A673 (cell line): ENCODE data around the gene SLC37A3.

ENCODE experiments used
- EZH2 ChIP-seq: fragments of 200-600 bp; sonication (generic); IDR thresholded peaks from 2 replicates; pipeline ENCODE4 v1.6.1; 2017; ENCODE audit warnings: borderline replicate concordance, low read depth, mild to moderate bottlenecking, mixed read lengths, antibody characterized with exemption, low read length; ENCODE audit not compliant: poor library complexity, severe bottlenecking
- TF ChIP-seq, protein P1 (sequence below): fragments of 300-800, 200-600 bp; sonication (generic); conservative IDR thresholded peaks from 2 replicates; pipeline ENCODE4 v1.5.1; 2017; ENCODE audit warnings: low read depth, mild to moderate bottlenecking, antibody characterized with exemption, low read length, moderate library complexity, mixed read lengths

DNA sequence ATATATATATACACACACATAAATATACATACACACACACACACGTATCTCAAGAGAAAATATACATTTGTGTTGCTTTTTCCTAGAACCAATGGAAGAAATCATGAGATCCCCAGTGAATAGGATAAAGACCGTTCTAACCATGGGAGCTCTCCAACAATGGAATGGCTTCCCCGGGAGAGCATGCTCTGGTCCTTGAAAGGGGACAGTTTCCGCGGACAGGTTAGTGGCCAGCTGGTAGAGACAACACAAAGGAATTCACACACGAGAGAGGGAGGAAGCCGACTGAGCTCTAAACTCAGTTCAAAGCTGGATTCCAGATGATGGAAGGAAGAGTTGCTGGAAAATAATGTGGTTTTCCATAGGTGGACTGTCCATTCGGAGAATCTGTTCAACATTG, 72.7 kb downstream of the SLC37A3 start:
- TF ChIP-seq, protein P1, sequence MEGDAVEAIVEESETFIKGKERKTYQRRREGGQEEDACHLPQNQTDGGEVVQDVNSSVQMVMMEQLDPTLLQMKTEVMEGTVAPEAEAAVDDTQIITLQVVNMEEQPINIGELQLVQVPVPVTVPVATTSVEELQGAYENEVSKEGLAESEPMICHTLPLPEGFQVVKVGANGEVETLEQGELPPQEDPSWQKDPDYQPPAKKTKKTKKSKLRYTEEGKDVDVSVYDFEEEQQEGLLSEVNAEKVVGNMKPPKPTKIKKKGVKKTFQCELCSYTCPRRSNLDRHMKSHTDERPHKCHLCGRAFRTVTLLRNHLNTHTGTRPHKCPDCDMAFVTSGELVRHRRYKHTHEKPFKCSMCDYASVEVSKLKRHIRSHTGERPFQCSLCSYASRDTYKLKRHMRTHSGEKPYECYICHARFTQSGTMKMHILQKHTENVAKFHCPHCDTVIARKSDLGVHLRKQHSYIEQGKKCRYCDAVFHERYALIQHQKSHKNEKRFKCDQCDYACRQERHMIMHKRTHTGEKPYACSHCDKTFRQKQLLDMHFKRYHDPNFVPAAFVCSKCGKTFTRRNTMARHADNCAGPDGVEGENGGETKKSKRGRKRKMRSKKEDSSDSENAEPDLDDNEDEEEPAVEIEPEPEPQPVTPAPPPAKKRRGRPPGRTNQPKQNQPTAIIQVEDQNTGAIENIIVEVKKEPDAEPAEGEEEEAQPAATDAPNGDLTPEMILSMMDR: no peak
- TF ChIP-seq EZH2: no peak
